Suppressor macrophage (primary cell): Measurements from ENCODE around the gene DPP3.
"Not testable (repeated sequence)": the region's sequence is repeated elsewhere in the genome, so short reads cannot be mapped to it uniquely, and the experiment has no call there.

Source experiments
- DNase-seq, 4 experiments: peaks; one replicate each; pipeline ENCODE4 v3.0.0-alpha.2; 2020 to 2022
- total RNA-seq, 17 experiments: gene quantifications; one replicate each; lab custom pipeline; 2026; ENCODE audit warnings: mixed read lengths in 6 of 17, inconsistent platforms in 3 of 17; lab: John Stamatoyannopoulos, UW

The DPP3 gene
- 41.6 to 105 (median 64.5) reads per million in 17 experiments for total RNA-seq

GRCh38 chr11:66480117-66480938 is at the start of gene DPP3:
Gene DPP3 (plus strand): TSS chr11:66480434. CDS start chr11:66482201, 1,767 bp downstream.
- peak; percentile 98 to 100 (median 99) for DNase-seq

GRCh38 chr11:66431287-66431686 is 48.9 kb upstream of the DPP3 start:
- DNase-seq: not testable (repeated sequence)

GRCh38 chr11:66431871-66432329 is 48.3 kb upstream of the DPP3 start:
- DNase-seq: not testable (repeated sequence)

- peak; percentile 50 to 70 (median 64) for DNase-seq
Measured at GRCh38 chr11:66432597-66432996, 47.6 kb upstream of the DPP3 start.

- DNase-seq: peak in 1 of 4 experiments; percentile 12
Measured at GRCh38 chr11:66437979-66438503, 42.2 kb upstream of the DPP3 start.

- DNase-seq: peak; percentile 92 to 94 (median 93)
Measured at GRCh38 chr11:66438504-66439466, 41.4 kb upstream of the DPP3 start, which contains the start of gene MRPL11. Gene MRPL11 (minus strand): TSS chr11:66438848. CDS start chr11:66438754, 94 bp downstream.

GRCh38 chr11:66440101-66440939 is 39.9 kb upstream of the DPP3 start:
- not testable (repeated sequence) for DNase-seq

- DNase-seq: not testable (repeated sequence)
Measured at GRCh38 chr11:66440940-66441282, 39.3 kb upstream of the DPP3 start.

- peak; percentile 71 to 96 (median 85) for DNase-seq
Measured at GRCh38 chr11:66443602-66444001, 36.6 kb upstream of the DPP3 start.

- DNase-seq: no peak
Measured at GRCh38 chr11:66447012-66447411, 33.2 kb upstream of the DPP3 start.

GRCh38 chr11:66448523-66448922 is 31.7 kb upstream of the DPP3 start:
- no peak for DNase-seq

GRCh38 chr11:66450560-66450959 is 29.7 kb upstream of the DPP3 start:
- peak; percentile 50 to 77 (median 67) for DNase-seq

GRCh38 chr11:66451663-66452062 is 28.6 kb upstream of the DPP3 start:
- no peak for DNase-seq

GRCh38 chr11:66454247-66454646 is 26.0 kb upstream of the DPP3 start:
- DNase-seq: no peak

- DNase-seq: no peak
Measured at GRCh38 chr11:66454828-66455227, 25.4 kb upstream of the DPP3 start.

GRCh38 chr11:66457826-66458225 is 22.4 kb upstream of the DPP3 start:
- no peak for DNase-seq

- DNase-seq: peak in 2 of 4 experiments; percentile 30 to 31
Measured at GRCh38 chr11:66459138-66459778, 21.0 kb upstream of the DPP3 start.

- no peak for DNase-seq
Measured at GRCh38 chr11:66462010-66462409, 18.2 kb upstream of the DPP3 start.

GRCh38 chr11:66462911-66463310 is 17.3 kb upstream of the DPP3 start:
- DNase-seq: no peak

GRCh38 chr11:66464116-66464515 is 16.1 kb upstream of the DPP3 start:
- not testable (repeated sequence) for DNase-seq

- DNase-seq: no peak
Measured at GRCh38 chr11:66464916-66465315, 15.3 kb upstream of the DPP3 start.
